ENCODE data around the gene B3GNT8.

Gene B3GNT8

DNA sequence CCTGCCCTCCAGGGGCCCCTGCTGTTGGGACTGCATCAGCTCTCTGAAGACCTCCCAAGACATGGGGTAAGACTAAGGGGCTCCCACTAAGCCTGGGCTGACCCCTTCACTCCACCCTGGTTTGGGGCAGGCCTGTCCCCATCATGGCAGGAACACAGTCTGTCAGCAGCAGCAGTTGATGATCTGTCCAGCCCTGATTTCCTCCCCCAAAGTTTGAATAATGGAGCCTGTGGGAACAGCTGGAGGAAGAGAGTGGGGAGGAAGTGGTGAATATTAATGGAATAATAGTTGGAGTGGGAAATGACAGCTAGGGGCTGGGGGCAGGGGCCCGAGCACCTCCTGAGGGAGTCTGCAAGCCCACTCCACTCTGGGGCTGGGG is 1.3 kb upstream of the B3GNT8 start:
- no peak for DNase-seq (ENCODE audit: low read depth)
- TF ChIP-seq, protein P1, sequence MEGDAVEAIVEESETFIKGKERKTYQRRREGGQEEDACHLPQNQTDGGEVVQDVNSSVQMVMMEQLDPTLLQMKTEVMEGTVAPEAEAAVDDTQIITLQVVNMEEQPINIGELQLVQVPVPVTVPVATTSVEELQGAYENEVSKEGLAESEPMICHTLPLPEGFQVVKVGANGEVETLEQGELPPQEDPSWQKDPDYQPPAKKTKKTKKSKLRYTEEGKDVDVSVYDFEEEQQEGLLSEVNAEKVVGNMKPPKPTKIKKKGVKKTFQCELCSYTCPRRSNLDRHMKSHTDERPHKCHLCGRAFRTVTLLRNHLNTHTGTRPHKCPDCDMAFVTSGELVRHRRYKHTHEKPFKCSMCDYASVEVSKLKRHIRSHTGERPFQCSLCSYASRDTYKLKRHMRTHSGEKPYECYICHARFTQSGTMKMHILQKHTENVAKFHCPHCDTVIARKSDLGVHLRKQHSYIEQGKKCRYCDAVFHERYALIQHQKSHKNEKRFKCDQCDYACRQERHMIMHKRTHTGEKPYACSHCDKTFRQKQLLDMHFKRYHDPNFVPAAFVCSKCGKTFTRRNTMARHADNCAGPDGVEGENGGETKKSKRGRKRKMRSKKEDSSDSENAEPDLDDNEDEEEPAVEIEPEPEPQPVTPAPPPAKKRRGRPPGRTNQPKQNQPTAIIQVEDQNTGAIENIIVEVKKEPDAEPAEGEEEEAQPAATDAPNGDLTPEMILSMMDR (conservative IDR thresholded peaks at IDR 0.05; ENCODE audit: control insufficient read depth, insufficient read depth, low read depth, low read length), result no peak
- H3K4me3 ChIP-seq (ENCODE audit: control insufficient read depth, low read depth, low read length), result no peak overlapping the region

DNA sequence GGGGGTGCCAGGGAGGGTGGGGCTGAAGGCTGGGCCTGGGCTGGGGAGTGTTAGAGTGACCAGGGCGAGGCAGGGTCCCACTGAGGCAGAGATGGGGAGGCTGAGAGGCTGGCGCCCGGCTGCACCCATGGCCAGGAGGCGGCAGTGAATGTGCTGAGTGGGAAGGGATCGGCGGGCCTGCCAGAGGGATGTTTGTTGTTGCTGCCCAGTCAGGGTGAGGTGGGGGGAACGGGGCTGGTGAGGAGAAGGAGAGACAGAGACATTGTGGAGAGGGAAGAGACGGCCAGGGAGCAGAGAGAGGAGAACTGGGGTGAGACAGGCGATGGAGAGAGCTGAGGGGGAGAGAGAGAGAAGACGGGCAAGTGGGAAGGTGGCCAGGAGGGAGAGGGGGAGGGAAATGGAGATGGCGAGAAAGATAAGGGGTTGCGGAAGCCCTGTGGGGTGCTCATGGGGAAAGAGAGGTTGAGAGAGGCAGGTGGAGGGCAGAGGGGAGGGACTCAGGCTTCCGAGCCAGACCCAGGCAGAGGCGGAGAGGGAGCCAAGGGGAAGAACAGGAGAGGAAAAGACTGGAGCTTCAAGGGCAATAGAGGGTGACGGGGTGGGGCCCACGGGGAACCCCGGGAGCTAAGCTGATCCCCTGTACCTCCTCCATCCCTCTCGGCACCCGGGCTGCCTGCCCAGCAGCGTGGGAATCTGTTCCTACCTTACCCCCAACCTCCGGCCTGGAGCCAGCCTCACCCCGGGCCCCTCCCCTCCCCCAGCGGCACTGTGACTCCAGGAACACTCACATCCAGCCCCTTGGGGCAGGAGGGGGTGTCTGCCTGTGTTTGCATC is 690 bp upstream of the B3GNT8 start:
- DNase-seq (ENCODE audit: low read depth), result no peak
- H3K4me3 ChIP-seq (ENCODE audit: control insufficient read depth, low read depth, low read length), result peak overlapping the region; percentile 29
- TF ChIP-seq, protein P1 (conservative IDR thresholded peaks at IDR 0.05; ENCODE audit: control insufficient read depth, insufficient read depth, low read depth, low read length), result no peak

DNA sequence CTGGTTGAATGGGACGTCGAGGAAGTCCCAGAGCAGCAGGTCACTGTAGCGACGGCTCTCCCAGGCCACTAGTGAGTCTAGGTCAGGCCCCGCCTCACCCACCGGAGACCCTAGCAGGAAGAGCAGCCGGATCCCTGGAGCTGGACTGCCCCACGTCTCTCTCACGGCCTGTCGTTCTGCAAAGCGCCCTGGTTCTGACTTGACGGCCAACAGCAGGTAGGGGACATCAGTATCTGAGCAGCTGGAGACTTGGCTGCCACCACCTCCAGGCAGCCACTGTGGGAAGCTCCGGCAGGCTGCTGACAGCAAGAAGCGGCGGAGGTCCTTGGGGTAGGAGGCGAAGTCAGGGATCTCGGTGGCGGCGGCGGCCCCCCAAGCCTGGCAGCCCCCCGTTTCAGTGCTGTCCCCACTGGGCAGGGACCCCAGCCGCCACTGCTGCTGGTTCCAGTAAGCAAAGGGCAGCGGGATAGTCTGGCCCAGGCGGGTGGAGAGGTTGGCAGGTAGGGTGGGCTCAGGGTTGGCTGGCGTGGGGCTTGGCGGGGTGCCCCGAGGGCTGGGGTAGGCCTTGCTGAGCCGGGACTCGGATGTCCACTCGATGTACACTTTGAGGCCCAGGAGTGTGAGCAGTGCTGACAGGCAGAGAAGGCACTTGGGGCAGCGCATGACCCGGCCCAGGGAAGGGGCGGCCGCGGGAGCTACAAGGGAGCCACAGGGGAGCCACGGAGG is 895 bp downstream of the B3GNT8 start:
- H3K4me3 ChIP-seq (ENCODE audit: control insufficient read depth, low read depth, low read length), result no peak overlapping the region
- DNase-seq (ENCODE audit: low read depth), result no peak
- TF ChIP-seq, protein P1 (conservative IDR thresholded peaks at IDR 0.05; ENCODE audit: control insufficient read depth, insufficient read depth, low read depth, low read length), result no peak

DNA sequence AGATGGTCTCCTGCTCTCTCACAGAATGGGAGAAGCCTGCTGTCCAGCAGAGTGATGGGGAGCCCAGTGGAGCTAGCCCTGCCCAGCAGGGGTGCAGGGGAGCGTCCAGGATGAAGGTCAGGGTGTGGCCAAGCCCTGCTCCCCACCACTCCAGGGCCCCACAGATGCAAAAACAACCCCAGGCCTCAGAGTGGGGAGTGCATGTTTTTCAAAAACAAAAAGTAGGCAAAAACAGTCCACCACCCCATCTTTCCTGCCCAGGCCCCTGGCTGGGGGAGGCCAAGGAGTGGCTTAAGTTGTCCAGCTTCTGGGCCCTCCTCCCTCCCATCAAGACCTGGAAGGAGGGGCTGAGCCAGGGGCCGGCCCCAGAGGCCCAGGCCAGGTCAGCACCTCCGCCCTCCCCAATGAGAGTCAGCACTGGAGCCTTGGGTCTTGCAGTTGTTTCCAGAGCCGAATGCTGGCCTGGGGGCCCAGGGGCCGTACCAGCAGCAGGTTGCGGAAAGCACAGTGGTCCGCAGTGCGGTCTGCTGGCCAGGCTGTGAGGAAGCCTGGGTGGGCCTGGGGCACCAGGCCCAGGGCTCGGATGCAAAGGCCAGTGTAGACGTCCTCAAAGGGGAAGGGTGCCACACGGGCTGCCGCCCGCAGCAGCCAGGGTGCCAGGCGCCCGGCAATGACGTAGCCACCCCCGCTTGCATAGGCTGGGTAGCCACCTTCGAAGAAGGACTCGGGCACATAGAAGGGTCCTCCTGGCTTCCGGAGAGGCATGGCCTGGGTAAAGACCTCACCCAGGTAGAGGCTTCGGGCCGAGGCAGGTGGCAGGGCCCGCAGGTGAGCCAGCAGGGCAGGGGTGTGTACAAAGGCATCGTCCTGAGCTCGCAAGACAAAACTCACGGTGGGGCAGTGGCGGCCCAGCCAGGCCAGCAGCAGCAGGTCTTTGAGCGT is 1.7 kb downstream of the B3GNT8 start:
- DNase-seq (ENCODE audit: low read depth), result no peak
- TF ChIP-seq, protein P1 (conservative IDR thresholded peaks at IDR 0.05; ENCODE audit: control insufficient read depth, insufficient read depth, low read depth, low read length), result no peak
- no peak overlapping the region for H3K4me3 ChIP-seq (ENCODE audit: control insufficient read depth, low read depth, low read length)

DNA sequence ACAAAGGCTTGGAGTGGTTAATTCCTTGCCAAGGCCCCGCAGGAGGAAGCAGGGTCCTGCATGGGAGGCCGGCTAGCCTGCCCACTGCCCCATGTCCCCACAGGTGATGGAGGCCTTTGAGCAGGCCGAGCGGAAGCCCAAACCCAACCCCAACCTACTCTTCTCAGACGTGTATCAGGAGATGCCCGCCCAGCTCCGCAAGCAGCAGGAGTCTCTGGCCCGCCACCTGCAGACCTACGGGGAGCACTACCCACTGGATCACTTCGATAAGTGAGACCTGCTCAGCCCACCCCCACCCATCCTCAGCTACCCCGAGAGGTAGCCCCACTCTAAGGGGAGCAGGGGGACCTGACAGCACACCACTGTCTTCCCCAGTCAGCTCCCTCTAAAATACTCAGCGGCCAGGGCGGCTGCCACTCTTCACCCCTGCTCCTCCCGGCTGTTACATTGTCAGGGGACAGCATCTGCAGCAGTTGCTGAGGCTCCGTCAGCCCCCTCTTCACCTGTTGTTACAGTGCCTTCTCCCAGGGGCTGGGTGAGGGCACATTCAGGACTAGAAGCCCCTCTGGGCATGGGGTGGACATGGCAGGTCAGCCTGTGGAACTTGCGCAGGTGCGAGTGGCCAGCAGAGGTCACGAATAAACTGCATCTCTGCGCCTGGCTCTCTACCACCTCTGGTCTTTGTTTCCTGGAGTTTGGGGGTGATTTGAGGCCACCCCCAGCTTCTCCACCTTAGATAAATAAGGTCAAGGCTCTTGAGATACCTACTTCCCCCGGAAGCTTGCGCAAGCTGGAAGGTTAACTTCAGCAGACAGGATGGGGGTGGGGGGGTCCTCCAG is 2.6 kb downstream of the B3GNT8 start:
- TF ChIP-seq, protein P1 (conservative IDR thresholded peaks at IDR 0.05; ENCODE audit: control insufficient read depth, insufficient read depth, low read depth, low read length), result no peak
- DNase-seq (ENCODE audit: low read depth), result no peak
- no peak overlapping the region for H3K4me3 ChIP-seq (ENCODE audit: control insufficient read depth, low read depth, low read length)
